OCI-LY1 (cell line): ENCODE measurements around the gene OPRM1.

Experiments used
- H2AFZ ChIP-seq: fragments of 200-600 bp; sonication (generic), shearing (Covaris generic); 2 replicates; pipeline ENCODE4 v1.6.0; 2014; ENCODE audit warnings: antibody characterized with exemption, mild to moderate bottlenecking, low read length
- H3F3A ChIP-seq: fragments of 200-600 bp; sonication (generic), shearing (Covaris generic); 2 replicates; pipeline ENCODE4 v1.6.0; 2014; ENCODE audit warnings: mild to moderate bottlenecking, antibody characterized with exemption, low read length, moderate library complexity; ENCODE audit not compliant: insufficient read depth
- H3K27ac ChIP-seq: fragments of 200-600 bp; sonication (generic); 2 replicates; pipeline ENCODE4 v1.5.1; 2014; ENCODE audit warnings: low read length, mixed run types, mild to moderate bottlenecking, low read depth; ENCODE audit not compliant: poor library complexity, severe bottlenecking
- H3K27me3 ChIP-seq: fragments of 200-600 bp; sonication (generic); 2 replicates; pipeline ENCODE4 v1.6.0; 2014; ENCODE audit warnings: antibody characterized with exemption, mild to moderate bottlenecking, low read length, moderate library complexity; ENCODE audit not compliant: insufficient read depth
- H3K36me3 ChIP-seq: fragments of 200-600 bp; sonication (generic); 2 replicates; pipeline ENCODE4 v1.6.1; 2014; ENCODE audit warnings: mild to moderate bottlenecking, antibody characterized with exemption, low read length, moderate library complexity, mixed read lengths; ENCODE audit not compliant: insufficient read depth
- H3K4me1 ChIP-seq: fragments of 200-600 bp; sonication (generic); 2 replicates; pipeline ENCODE4 v1.5.1; 2014; ENCODE audit warnings: mild to moderate bottlenecking, low read length, moderate library complexity; ENCODE audit not compliant: insufficient read depth, severe bottlenecking
- H3K4me2 ChIP-seq: fragments of 200-600 bp; sonication (generic), shearing (Covaris generic); 2 replicates; pipeline ENCODE4 v1.6.1; 2014; ENCODE audit warnings: low read length
- H3K4me3 ChIP-seq: fragments of 200-600 bp; sonication (generic); 2 replicates; pipeline ENCODE4 v1.5.1; 2014; ENCODE audit warnings: low read length, low read depth, mild to moderate bottlenecking, mixed read lengths; ENCODE audit not compliant: poor library complexity, severe bottlenecking
- H3K79me2 ChIP-seq: fragments of 200-600 bp; shearing (Covaris generic); 2 replicates; pipeline ENCODE4 v1.6.1; 2016; ENCODE audit warnings: mixed run types, low read length, mixed read lengths; ENCODE audit not compliant: insufficient read depth
- H3K9ac ChIP-seq: fragments of 200-600 bp; sonication (generic), shearing (Covaris generic); 2 replicates; pipeline ENCODE4 v1.6.1; 2014; ENCODE audit warnings: mild to moderate bottlenecking, low read length, mixed read lengths
- H3K9me2 ChIP-seq: fragments of 200-600 bp; sonication (generic), shearing (Covaris generic); 2 replicates; pipeline ENCODE4 v1.6.1; 2014; ENCODE audit warnings: low read depth, mild to moderate bottlenecking, low read length, mixed read lengths
- H3K9me3 ChIP-seq: fragments of 200-600 bp; shearing (Covaris generic); 2 replicates; pipeline ENCODE4 v1.6.1; 2014; ENCODE audit warnings: low read length, mixed read lengths
- H4K20me1 ChIP-seq: fragments of 200-600 bp; sonication (generic), shearing (Covaris generic); 2 replicates; pipeline ENCODE4 v1.6.0; 2016; ENCODE audit warnings: mild to moderate bottlenecking, low read length; ENCODE audit not compliant: insufficient read depth
- EZH2 ChIP-seq: fragments of 200-600 bp; sonication (generic), shearing (Covaris generic); IDR thresholded peaks from 2 replicates; pipeline ENCODE4 v1.8.0; 2017; ENCODE audit warnings: borderline replicate concordance, mixed run types, mild to moderate bottlenecking, antibody characterized with exemption, low read length, moderate library complexity, mixed read lengths
- TF ChIP-seq, protein P1 (sequence below): fragments of 200-600 bp; sonication (generic), shearing (Covaris generic); IDR thresholded peaks from 2 replicates; pipeline ENCODE4 v1.5.1; 2017; ENCODE audit warnings: mild to moderate bottlenecking, antibody characterized with exemption, low read length, moderate library complexity, mixed read lengths

OPRM1 gene

DNA sequence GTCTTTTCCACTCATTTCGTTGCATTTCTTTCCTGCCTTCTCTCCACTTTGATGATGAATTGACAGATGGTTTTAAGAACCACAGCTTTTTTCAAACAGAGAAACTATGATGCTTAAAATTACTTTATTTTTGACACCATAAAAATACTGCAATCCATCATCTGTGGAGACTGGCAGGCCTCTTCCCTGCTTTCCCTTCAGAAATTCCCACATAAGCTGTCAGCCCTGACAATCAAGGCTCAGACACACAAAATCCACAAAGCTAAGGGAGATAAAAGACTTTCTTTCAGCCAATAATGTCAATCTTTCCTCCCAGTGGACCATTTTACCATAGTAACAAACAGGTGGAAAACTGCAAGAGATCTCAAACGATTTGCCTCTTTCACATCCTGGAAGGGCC, 235.1 kb downstream of the OPRM1 start:
- Histone ChIP-seq H3K27ac (no peak overlapping the region), H3K9me2 (no peaks in the 10 kb centered on the region), H3K36me3 (no peaks in the 10 kb centered on the region), H3F3A (no peaks in the 10 kb centered on the region), H3K4me3 (no peak overlapping the region), H3K79me2 (no peaks in the 10 kb centered on the region), H3K27me3 (no peaks in the 10 kb centered on the region), H3K4me1 (no peaks in the 10 kb centered on the region), H3K9ac (no peak overlapping the region), H3K9me3 (no peaks in the 10 kb centered on the region), H2AFZ (no peak overlapping the region), H4K20me1 (no peaks in the 10 kb centered on the region), H3K4me2 (no peak overlapping the region)
- TF ChIP-seq EZH2 = no peak
- TF ChIP-seq, protein P1, sequence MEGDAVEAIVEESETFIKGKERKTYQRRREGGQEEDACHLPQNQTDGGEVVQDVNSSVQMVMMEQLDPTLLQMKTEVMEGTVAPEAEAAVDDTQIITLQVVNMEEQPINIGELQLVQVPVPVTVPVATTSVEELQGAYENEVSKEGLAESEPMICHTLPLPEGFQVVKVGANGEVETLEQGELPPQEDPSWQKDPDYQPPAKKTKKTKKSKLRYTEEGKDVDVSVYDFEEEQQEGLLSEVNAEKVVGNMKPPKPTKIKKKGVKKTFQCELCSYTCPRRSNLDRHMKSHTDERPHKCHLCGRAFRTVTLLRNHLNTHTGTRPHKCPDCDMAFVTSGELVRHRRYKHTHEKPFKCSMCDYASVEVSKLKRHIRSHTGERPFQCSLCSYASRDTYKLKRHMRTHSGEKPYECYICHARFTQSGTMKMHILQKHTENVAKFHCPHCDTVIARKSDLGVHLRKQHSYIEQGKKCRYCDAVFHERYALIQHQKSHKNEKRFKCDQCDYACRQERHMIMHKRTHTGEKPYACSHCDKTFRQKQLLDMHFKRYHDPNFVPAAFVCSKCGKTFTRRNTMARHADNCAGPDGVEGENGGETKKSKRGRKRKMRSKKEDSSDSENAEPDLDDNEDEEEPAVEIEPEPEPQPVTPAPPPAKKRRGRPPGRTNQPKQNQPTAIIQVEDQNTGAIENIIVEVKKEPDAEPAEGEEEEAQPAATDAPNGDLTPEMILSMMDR = no peak

GRCh38 chr6:154276810-154277628, 238.0 kb downstream of the OPRM1 start:
- no peaks in the 10 kb centered on the region for H3K27me3 ChIP-seq
- no peaks in the 10 kb centered on the region for H3K9me2 ChIP-seq
- H4K20me1 ChIP-seq = no peaks in the 10 kb centered on the region
- no peaks in the 10 kb centered on the region for H3K9me3 ChIP-seq
- H3K79me2 ChIP-seq = no peaks in the 10 kb centered on the region
- no peak overlapping the region for H3K4me2 ChIP-seq
- H3F3A ChIP-seq = no peaks in the 10 kb centered on the region
- no peak overlapping the region for H2AFZ ChIP-seq
- TF ChIP-seq, protein P1 = peak; percentile 58; the same call in 1 of the 2 replicates
- no peak for TF ChIP-seq EZH2
- H3K4me3 ChIP-seq = no peak overlapping the region
- H3K27ac ChIP-seq = no peak overlapping the region
- no peak overlapping the region for H3K9ac ChIP-seq
- H3K4me1 ChIP-seq = no peaks in the 10 kb centered on the region
- no peaks in the 10 kb centered on the region for H3K36me3 ChIP-seq

DNA sequence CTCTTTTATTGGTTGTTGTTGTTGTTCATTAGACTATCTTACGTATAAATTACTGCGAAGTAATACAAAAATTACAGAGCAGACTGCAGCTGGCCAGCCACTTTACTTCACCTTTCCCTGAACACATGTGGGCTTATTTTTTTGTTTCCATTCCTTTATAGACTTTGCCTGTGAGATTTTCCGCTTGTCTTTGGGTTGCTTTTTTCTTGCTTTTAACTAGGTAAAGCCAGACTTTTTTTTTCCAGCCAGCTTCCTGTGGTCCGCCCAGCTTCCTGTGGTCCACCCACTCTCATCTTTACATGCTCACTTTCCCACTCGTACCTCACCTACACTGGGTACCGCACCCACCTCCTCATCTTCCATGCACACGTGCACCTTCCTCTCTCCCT, 238.6 kb downstream of the OPRM1 start:
- Histone ChIP-seq H3K27me3 (no peaks in the 10 kb centered on the region), H2AFZ (no peak overlapping the region), H3K4me1 (no peaks in the 10 kb centered on the region), H3F3A (no peaks in the 10 kb centered on the region), H3K4me2 (no peak overlapping the region), H3K27ac (no peak overlapping the region), H3K36me3 (no peaks in the 10 kb centered on the region), H3K9me3 (no peaks in the 10 kb centered on the region), H3K4me3 (no peak overlapping the region), H3K79me2 (no peaks in the 10 kb centered on the region), H4K20me1 (no peaks in the 10 kb centered on the region), H3K9me2 (no peaks in the 10 kb centered on the region), H3K9ac (no peak overlapping the region)
- no peak for TF ChIP-seq EZH2
- TF ChIP-seq, protein P1 = no peak
